HepG2 (cell line): ENCODE data around the gene ABCD4. TPM values are rescaled to one million over a fixed set of nuclear protein-coding genes. Genes with fewer than 3 reads are reported as not detected.

Source experiments
- ATRX ChIP-seq: sonication (generic); formaldehyde crosslinking; IDR thresholded peaks from 2 replicates; pipeline ENCODE4 v1.4.0; 2020; ENCODE audit warnings: missing genetic modification reagents, borderline replicate concordance
- CREB3 ChIP-seq: sonication (generic); formaldehyde crosslinking; IDR thresholded peaks from 2 replicates; pipeline ENCODE4 v1.5.0; 2020; ENCODE audit warnings: missing genetic modification reagents
- ELF3 ChIP-seq: IDR thresholded peaks from 2 replicates; pipeline ENCODE4 v1.6.1; 2016; ENCODE audit warnings: missing genetic modification reagents, missing compliant biosample characterization
- EP300 ChIP-seq, 3 experiments: sonication (generic) in 1 of 3; formaldehyde crosslinking in 1 of 3; IDR thresholded peaks; 2 replicates each; pipeline versions ENCODE4 v1.5.1 to v1.6.1; 2011 to 2020; ENCODE audit warnings: low read depth in 2 of 3, low read length in 2 of 3, borderline replicate concordance in 1 of 3, improper control_type of control experiment in 1 of 3, mild to moderate bottlenecking in 1 of 3, missing genetic modification reagents in 1 of 3, moderate library complexity in 1 of 3
- FOXA1 ChIP-seq, 2 experiments: fragments of 450-650 bp in 1 of 2; sonication (generic) in 1 of 2; formaldehyde crosslinking in 1 of 2; IDR thresholded peaks; 2 replicates each; pipeline versions ENCODE4 v1.4.0 to v1.6.1; 2016 to 2020; ENCODE audit warnings: missing genetic modification reagents in 1 of 2
- FOXC1 ChIP-seq: sonication (generic); formaldehyde crosslinking; IDR thresholded peaks from 2 replicates; pipeline ENCODE4 v1.8.0; 2022; ENCODE audit warnings: mild to moderate bottlenecking, missing genetic modification reagents, borderline replicate concordance
- FOXJ3 ChIP-seq: sonication (generic); formaldehyde crosslinking; IDR thresholded peaks from 2 replicates; pipeline ENCODE4 v1.4.0; 2020; ENCODE audit warnings: missing genetic modification reagents, mild to moderate bottlenecking, borderline replicate concordance
- NR2F6 ChIP-seq, 2 experiments: IDR thresholded peaks; 2 replicates each; pipeline ENCODE4 v1.6.1; 2016; ENCODE audit warnings: antibody characterized with exemption in 1 of 2, mild to moderate bottlenecking in 1 of 2
- RNF2 ChIP-seq: fragments of 450-650 bp; conservative IDR thresholded peaks from 2 replicates; pipeline ENCODE4 v1.6.1; 2016; ENCODE audit warnings: low read depth
- SIX1 ChIP-seq: sonication (generic); formaldehyde crosslinking; IDR thresholded peaks from 2 replicates; pipeline ENCODE4 v1.4.0; 2020; ENCODE audit warnings: missing genetic modification reagents, borderline replicate concordance
- SOX13 ChIP-seq, 3 experiments: fragments of 450-650 bp in 1 of 3; sonication (generic) in 1 of 3; formaldehyde crosslinking in 1 of 3; IDR thresholded peaks in 2 of 3; conservative IDR thresholded peaks in 1 of 3; 2 replicates each; pipeline versions ENCODE4 v1.5.0 to v1.6.1; 2016 to 2020; ENCODE audit warnings: antibody characterized with exemption in 1 of 3, mild to moderate bottlenecking in 1 of 3, missing compliant biosample characterization in 1 of 3, missing genetic modification reagents in 1 of 3, moderate library complexity in 1 of 3
- THAP7 ChIP-seq: sonication (generic); formaldehyde crosslinking; IDR thresholded peaks from 2 replicates; pipeline ENCODE4 v1.8.1; 2023; ENCODE audit warnings: mild to moderate bottlenecking, missing genetic modification reagents
- ZBTB46 ChIP-seq: sonication (generic); formaldehyde crosslinking; IDR thresholded peaks from 2 replicates; pipeline ENCODE4 v1.4.0; 2020; ENCODE audit warnings: mild to moderate bottlenecking, missing genetic modification reagents, borderline replicate concordance
- ZFAT ChIP-seq: sonication (generic); formaldehyde crosslinking; conservative IDR thresholded peaks from 2 replicates; pipeline ENCODE4 v1.8.1; 2023; ENCODE audit warnings: missing genetic modification reagents, inconsistent platforms
- ZNF230 ChIP-seq: sonication (generic); formaldehyde crosslinking; IDR thresholded peaks from 2 replicates; pipeline ENCODE4 v1.4.0; 2020; ENCODE audit warnings: mild to moderate bottlenecking, missing genetic modification reagents
- ZNF362 ChIP-seq: sonication (generic); formaldehyde crosslinking; IDR thresholded peaks from 2 replicates; pipeline ENCODE4 v1.4.0; 2020; ENCODE audit warnings: missing genetic modification reagents, mild to moderate bottlenecking, borderline replicate concordance
- ZNF629 ChIP-seq: sonication (generic); formaldehyde crosslinking; conservative IDR thresholded peaks from 2 replicates; pipeline ENCODE4 v1.5.0; 2020; ENCODE audit warnings: missing genetic modification reagents
- ZNF737 ChIP-seq: sonication (generic); formaldehyde crosslinking; IDR thresholded peaks from 2 replicates; pipeline ENCODE4 v1.5.0; 2020; ENCODE audit warnings: missing genetic modification reagents, mild to moderate bottlenecking, borderline replicate concordance
- ZNF878 ChIP-seq: sonication (generic); formaldehyde crosslinking; IDR thresholded peaks from 2 replicates; pipeline ENCODE4 v1.8.1; 2023; ENCODE audit warnings: mild to moderate bottlenecking, missing genetic modification reagents, moderate library complexity
- polyA plus RNA-seq, 8 experiments: library from polyadenylated mRNA; depleted of rRNA in 3 of 8; stranded (reverse) in 7 of 8; unstranded in 1 of 8; fragments of >200 nt; fragmentation: Illumina TruSeq in 4 of 8; extraction: Trizol in 4 of 8; gene quantifications; 2 replicates each; pipeline versions ENCODE4 v1.2.1 to v1.2.3, GENCODE V29; 2011 to 2016; ENCODE audit warnings: low read depth in 4 of 8, missing spikeins in 1 of 8, mixed read lengths in 1 of 8; ENCODE audit not compliant: insufficient read depth in 1 of 8
- total RNA-seq, 5 experiments: library from RNA; depleted of rRNA; stranded (reverse); fragments of >200 nt; fragmentation: Illumina TruSeq; extraction: Trizol; gene quantifications; 2 replicates each; pipeline ENCODE4 v1.2.3, GENCODE V29; 2016; ENCODE audit warnings: low read depth in 1 of 5
- TF ChIP-seq, protein P1 (sequence below): sonication (generic); formaldehyde crosslinking; IDR thresholded peaks from 2 replicates; pipeline ENCODE4 v1.4.0; 2020; ENCODE audit warnings: missing genetic modification reagents

The ABCD4 gene
- total and polyA plus RNA-seq, 2 of the 13 experiments (the other 11 are each of a cell fraction or from before 2014, with no cell fraction given), result 47.5 to 50.5 TPM

- TF ChIP-seq FOXA1 (IDR thresholded peaks at IDR 0.05) (no peak), FOXA1 (CRISPR knock-in tag; IDR thresholded peaks at IDR 0.05) (peak; percentile 76), THAP7 (CRISPR knock-in tag) (no peak), CREB3 (CRISPR knock-in tag) (no peak), ZBTB46 (CRISPR knock-in tag) (no peak), FOXJ3 (CRISPR knock-in tag) (no peak), NR2F6 (IDR thresholded peaks at IDR 0.05) (0 out of 2 replicates have a peak, but pooled peaks have one; percentile 22), NR2F6 (CRISPR knock-in tag; IDR thresholded peaks at IDR 0.05) (no peak), EP300 (IDR thresholded peaks at IDR 0.05; ENCODE audit: low read depth in 2 of 2, low read length in 2 of 2) (peak in 1 of 2 experiments; percentile 3; a peak in 1 of 4 replicates), EP300 (CRISPR knock-in tag; IDR thresholded peaks at IDR 0.05; ENCODE audit: borderline replicate concordance) (no peak), SOX13 (IDR thresholded peaks at IDR 0.05) (no peak), SOX13 (CRISPR knock-in tag; conservative IDR thresholded peaks at IDR 0.05 in 1 of 2, IDR thresholded peaks at IDR 0.05 in 1 of 2) (peak in 1 of 2 experiments; percentile 36; a peak in 1 of 4 replicates), ZNF230 (CRISPR knock-in tag) (no peak), ZFAT (CRISPR knock-in tag) (no peak), RNF2 (no peak), ZNF737 (CRISPR knock-in tag) (no peak), ATRX (no peak), ZNF878 (CRISPR knock-in tag) (no peak), ZNF362 (peak; percentile 75; the same call in 1 of the 2 replicates), SIX1 (no peak), FOXC1 (CRISPR knock-in tag) (no peak), ELF3 (no peak), ZNF629 (CRISPR knock-in tag) (peak; percentile 95)
- TF ChIP-seq, protein P1, sequence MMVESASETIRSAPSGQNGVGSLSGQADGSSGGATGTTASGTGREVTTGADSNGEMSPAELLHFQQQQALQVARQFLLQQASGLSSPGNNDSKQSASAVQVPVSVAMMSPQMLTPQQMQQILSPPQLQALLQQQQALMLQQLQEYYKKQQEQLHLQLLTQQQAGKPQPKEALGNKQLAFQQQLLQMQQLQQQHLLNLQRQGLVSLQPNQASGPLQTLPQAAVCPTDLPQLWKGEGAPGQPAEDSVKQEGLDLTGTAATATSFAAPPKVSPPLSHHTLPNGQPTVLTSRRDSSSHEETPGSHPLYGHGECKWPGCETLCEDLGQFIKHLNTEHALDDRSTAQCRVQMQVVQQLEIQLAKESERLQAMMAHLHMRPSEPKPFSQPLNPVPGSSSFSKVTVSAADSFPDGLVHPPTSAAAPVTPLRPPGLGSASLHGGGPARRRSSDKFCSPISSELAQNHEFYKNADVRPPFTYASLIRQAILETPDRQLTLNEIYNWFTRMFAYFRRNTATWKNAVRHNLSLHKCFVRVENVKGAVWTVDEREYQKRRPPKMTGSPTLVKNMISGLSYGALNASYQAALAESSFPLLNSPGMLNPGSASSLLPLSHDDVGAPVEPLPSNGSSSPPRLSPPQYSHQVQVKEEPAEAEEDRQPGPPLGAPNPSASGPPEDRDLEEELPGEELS, result peak; percentile 47; the same call in 1 of the 2 replicates
These were observed 53.0 kb downstream of the ABCD4 start (continued) for GRCh38 chr14:74249433-74250375.
